Measurements from ENCODE around the gene NFIB. TPM values are rescaled to one million over a fixed set of nuclear protein-coding genes. Genes with fewer than 3 reads are reported as not detected.

NFIB gene
- total RNA-seq, 1 donor from 2014 or later: 99.9 TPM

DNA sequence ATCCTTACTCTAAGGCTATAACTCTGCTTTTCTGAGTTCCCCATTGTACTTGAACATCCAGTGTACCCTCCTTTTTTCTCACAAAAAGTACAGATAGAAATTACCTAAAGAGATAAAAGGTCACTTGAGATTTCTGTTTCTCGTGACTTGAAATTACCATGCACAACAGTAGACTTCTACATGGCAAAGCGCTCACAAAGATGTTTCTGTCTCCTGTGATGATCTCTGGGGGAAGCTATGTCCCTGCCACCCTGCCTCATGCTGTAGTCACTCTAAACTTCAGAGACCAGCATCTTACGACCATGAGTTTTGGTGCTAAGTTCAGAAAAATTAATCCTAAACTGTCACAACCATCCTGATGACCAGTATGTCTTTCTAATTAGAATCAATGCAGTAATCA lies 36.2 kb downstream of the NFIB start:
- Histone ChIP-seq H3K4me3 (peak overlapping the region in 1 of 2 donors; percentile 8), H3K4me1 (peaks cover 10 to 32% of the 10 kb centered on the region in 2 donors)
- TF ChIP-seq CTCF (IDR thresholded peaks at IDR 0.05): no peak

GRCh38 chr9:14277244-14277643 lies 36.7 kb downstream of the NFIB start:
- peak overlapping the region in 1 of 2 donors; percentile 8 for H3K4me3 ChIP-seq
- intact Hi-C loops (cut with DNase I): no loop called here
- no peak overlapping the region for H3K27ac ChIP-seq
- no peak for TF ChIP-seq CTCF (IDR thresholded peaks at IDR 0.05)
- H3K9me3 ChIP-seq: no peaks in the 10 kb centered on the region
- H3K4me1 ChIP-seq: peaks cover 13 to 34% of the 10 kb centered on the region in 2 donors
- DNase-seq (ENCODE audit: low spot score in 2 of 2): no peak
- H3K27me3 ChIP-seq: no peaks in the 10 kb centered on the region
- H3K36me3 ChIP-seq: no peaks in the 10 kb centered on the region

More for the DNA sequence above, 36.2 kb downstream of the NFIB start:
- H3K27me3 ChIP-seq: no peaks in the 10 kb centered on the region
- no peak for DNase-seq (ENCODE audit: low spot score in 2 of 2)
- H3K36me3 ChIP-seq: no peaks in the 10 kb centered on the region
- H3K27ac ChIP-seq: no peak overlapping the region
- intact Hi-C loops (cut with DNase I): no loop called here
- H3K9me3 ChIP-seq: no peaks in the 10 kb centered on the region

GRCh38 chr9:14275331-14275730 lies 38.6 kb downstream of the NFIB start:
- intact Hi-C loops (cut with DNase I): no loop called here
- Histone ChIP-seq H3K27me3 (no peaks in the 10 kb centered on the region), H3K9me3 (no peaks in the 10 kb centered on the region), H3K4me3 (no peak overlapping the region), H3K4me1 (peaks cover 13 to 44% of the 10 kb centered on the region in 2 donors), H3K36me3 (no peaks in the 10 kb centered on the region), H3K27ac (no peak overlapping the region)
- no peak for TF ChIP-seq CTCF (IDR thresholded peaks at IDR 0.05)
- DNase-seq (ENCODE audit: low spot score in 2 of 2): no peak

GRCh38 chr9:14273696-14274121 lies 40.2 kb downstream of the NFIB start:
- H3K27ac ChIP-seq: no peak overlapping the region
- H3K27me3 ChIP-seq: no peaks in the 10 kb centered on the region
- peak overlapping the region; percentile 1 to 16 for H3K4me3 ChIP-seq
- peaks cover 13 to 44% of the 10 kb centered on the region in 2 donors for H3K4me1 ChIP-seq
- no peaks in the 10 kb centered on the region for H3K36me3 ChIP-seq
- no peaks in the 10 kb centered on the region for H3K9me3 ChIP-seq
- no peak for TF ChIP-seq CTCF (IDR thresholded peaks at IDR 0.05)
- intact Hi-C loops (cut with DNase I): no loop called here
- DNase-seq (ENCODE audit: low spot score in 2 of 2): no peak

DNA sequence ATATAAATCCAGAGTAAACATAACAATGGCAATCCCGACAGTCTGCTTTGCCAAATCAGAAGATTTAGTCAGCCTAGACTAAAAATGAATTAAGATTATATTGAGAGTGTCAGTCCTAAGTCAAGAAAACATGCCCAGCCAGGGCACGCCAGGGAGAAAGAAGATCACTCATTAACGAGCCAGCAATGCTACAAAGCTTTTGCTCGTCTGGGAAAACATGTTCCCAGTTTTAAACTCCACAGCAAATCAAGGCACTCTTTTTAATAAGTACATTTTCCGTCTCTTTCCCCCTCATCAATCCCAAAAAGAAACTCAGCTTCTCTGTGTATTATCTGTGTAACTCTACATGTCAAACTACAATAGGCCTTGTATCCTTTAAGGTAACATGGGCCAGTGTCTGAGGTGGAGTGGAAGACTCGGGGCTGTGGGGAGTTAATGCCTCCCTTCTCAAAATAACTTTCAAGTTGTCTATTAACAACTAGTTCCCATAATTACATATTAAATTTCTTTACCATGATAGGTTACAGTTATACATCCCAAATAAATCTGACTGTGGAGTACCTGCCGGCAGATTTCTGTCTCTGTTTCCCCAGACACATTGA lies 40.9 kb downstream of the NFIB start:
- Histone ChIP-seq H3K4me3 (peak overlapping the region; percentile 1 to 16), H3K27me3 (no peaks in the 10 kb centered on the region), H3K9me3 (no peaks in the 10 kb centered on the region), H3K27ac (no peak overlapping the region), H3K36me3 (no peaks in the 10 kb centered on the region), H3K4me1 (peaks cover 13 to 44% of the 10 kb centered on the region in 2 donors)
- TF ChIP-seq CTCF (IDR thresholded peaks at IDR 0.05): no peak
- DNase-seq (ENCODE audit: low spot score in 2 of 2): no peak
- intact Hi-C loops (cut with DNase I): no loop called here
